Ureter (tissue), 1 donor: ENCODE results near the gene DDR1. TPM values are rescaled to one million over a fixed set of nuclear protein-coding genes. Genes with fewer than 3 reads are reported as not detected.
"Not testable (repeated sequence)": the region's sequence is repeated elsewhere in the genome, so short reads cannot be mapped to it uniquely, and the experiment has no call there.

Experiments used
- DNase-seq: peaks from one replicate; pipeline ENCODE4 v3.0.0-alpha.2; 2020; ENCODE audit warnings: low spot score
- total RNA-seq: library from RNA; stranded (reverse); gene quantifications from one replicate; pipeline ENCODE4 v1.2.4, GENCODE V29; 2023
- donor health status: DM: yes; HTN: yes; CAD: no.

DDR1 gene
- total RNA-seq, 1 donor from 2014 or later = 234 TPM

GRCh38 chr6:30917487-30917886, 33.2 kb downstream of the DDR1 start:
- DNase-seq = no peak

- no peak for DNase-seq
Observed at GRCh38 chr6:30918670-30919069, 34.4 kb downstream of the DDR1 start.

- DNase-seq = no peak
Observed at GRCh38 chr6:30922447-30922852, 38.1 kb downstream of the DDR1 start.

GRCh38 chr6:30924040-30924627, 39.8 kb downstream of the DDR1 start:
- not testable (repeated sequence) for DNase-seq

GRCh38 chr6:30926644-30927043, 42.3 kb downstream of the DDR1 start:
- no peak for DNase-seq

- not testable (repeated sequence) for DNase-seq
Observed at GRCh38 chr6:30927080-30927479, 42.8 kb downstream of the DDR1 start.

GRCh38 chr6:30928677-30929076, 44.4 kb downstream of the DDR1 start:
- DNase-seq = no peak

- no peak for DNase-seq
Observed at GRCh38 chr6:30930506-30930905, 46.2 kb downstream of the DDR1 start.

- no peak for DNase-seq
Observed at GRCh38 chr6:30931272-30931671, 47.0 kb downstream of the DDR1 start.

- DNase-seq = no peak
Observed at GRCh38 chr6:30931969-30932645, 47.8 kb downstream of the DDR1 start, which contains the start of gene SFTA2. SFTA2 (minus strand) TSS chr6:30932170; CDS start chr6:30932096, 74 bp downstream.

- no peak for DNase-seq
Observed at GRCh38 chr6:30932665-30933365, 48.5 kb downstream of the DDR1 start.

- DNase-seq = no peak
Observed at GRCh38 chr6:30935018-30935417, 50.7 kb downstream of the DDR1 start.

GRCh38 chr6:30937265-30937664, 52.9 kb downstream of the DDR1 start:
- DNase-seq = no peak

GRCh38 chr6:30938730-30939129, 54.4 kb downstream of the DDR1 start:
- DNase-seq = no peak

GRCh38 chr6:30939473-30939872, 55.2 kb downstream of the DDR1 start:
- DNase-seq = no peak

- DNase-seq = no peak
Observed at GRCh38 chr6:30940361-30940986, 56.2 kb downstream of the DDR1 start, which contains the start of gene MUCL3. MUCL3 (plus strand) TSS chr6:30940973; CDS start chr6:30941000, 27 bp downstream.

- peak; percentile 82 for DNase-seq
Observed at GRCh38 chr6:30942338-30943060, 58.2 kb downstream of the DDR1 start.

GRCh38 chr6:30944051-30944450, 59.7 kb downstream of the DDR1 start:
- no peak for DNase-seq

- DNase-seq = no peak
Observed at GRCh38 chr6:30945281-30945680, 61.0 kb downstream of the DDR1 start.

GRCh38 chr6:30947231-30947630, 62.9 kb downstream of the DDR1 start:
- no peak for DNase-seq

GRCh38 chr6:30948811-30949210, 64.5 kb downstream of the DDR1 start:
- no peak for DNase-seq
